T-helper 9 cell (primary cell): ENCODE measurements around the gene GNG12.

ENCODE experiments used
- DNase-seq: peaks from one replicate; pipeline ENCODE4 v3.0.0-alpha.2; 2020

The GNG12 gene

DNA sequence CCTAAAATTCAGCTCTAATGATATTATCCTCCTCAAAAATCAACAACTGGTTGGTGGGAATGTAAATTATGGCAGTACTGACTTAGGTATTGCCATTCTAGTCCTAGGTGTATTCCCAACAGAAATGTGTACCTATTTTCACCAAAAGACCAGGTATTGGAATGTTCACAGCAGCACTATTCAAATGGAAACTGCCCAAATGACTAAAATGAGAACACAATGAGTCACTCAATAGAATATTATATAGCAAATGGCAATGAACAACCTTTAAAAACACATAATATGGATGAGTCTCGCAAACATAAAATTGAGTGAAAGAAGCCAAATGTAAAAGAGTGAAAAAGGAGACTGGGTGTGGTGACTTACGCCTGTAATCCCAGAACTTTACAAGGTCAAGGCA lies 103.4 kb downstream of the GNG12 start:
- DNase-seq: no peak

DNA sequence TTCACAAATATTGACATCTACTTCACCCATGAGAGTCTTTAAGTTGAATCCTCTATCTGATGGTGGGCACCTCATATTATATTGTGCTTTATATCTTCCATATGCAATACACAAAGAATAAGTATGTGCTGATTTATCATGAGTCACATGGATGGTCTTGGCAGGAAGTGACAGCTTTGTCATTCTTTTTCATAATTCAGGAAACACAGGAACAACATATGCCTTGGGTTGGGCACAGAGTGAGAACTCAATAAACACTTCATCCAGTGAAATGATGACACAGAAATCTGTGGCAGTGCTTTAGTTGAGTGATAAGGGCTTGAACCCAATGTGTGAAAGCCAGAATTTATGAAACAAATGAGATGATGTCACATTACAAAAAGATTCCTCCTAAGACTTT lies 107.0 kb downstream of the GNG12 start:
- no peak for DNase-seq

DNA sequence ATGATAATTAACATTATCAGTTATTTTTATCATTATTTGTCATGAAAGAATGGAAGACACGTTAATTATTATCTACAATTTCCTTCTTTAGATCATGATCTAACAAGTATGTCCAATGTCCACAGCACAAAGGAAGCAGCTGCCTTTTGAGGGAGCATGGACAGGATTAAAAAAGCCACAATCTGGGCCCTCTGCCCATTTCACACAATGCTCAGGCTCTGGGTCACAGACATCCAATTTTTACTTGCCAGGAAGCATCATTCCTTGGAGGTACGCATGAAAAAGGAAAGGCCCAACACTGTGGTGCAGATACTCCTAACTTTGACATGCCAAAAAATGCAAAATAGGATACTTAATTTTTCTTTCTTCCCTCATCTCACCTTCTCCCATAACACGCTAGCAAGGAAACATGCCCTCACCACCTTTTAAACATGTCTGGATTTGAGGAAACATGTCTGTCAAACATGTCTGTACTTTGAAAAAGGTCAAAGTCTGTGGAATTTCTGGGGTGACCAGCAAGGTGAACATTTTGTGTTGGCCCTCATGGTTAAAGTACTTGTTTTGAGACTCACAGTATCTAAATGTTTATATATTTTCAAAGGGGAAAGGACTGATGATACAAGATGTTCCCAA lies 108.2 kb downstream of the GNG12 start:
- no peak for DNase-seq

DNA sequence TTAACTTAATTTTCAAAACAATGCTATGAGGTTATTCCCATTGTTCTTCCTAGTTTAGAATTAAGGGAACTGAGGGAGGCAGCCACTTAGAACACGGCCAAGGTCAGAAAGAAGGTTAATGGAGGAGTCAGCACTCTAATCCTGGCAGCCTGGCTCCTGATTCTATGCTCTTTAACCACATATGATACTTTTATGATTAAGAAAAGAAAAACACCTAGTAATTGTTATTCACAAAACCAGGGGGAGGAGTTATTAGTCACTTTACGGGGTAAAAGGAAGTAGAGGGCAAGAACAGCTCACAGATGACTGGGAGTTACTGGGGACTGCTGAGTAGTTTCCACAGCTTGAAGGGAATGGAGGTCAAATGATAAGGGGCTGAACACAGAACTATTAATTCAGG lies 109.6 kb downstream of the GNG12 start:
- no peak for DNase-seq

DNA sequence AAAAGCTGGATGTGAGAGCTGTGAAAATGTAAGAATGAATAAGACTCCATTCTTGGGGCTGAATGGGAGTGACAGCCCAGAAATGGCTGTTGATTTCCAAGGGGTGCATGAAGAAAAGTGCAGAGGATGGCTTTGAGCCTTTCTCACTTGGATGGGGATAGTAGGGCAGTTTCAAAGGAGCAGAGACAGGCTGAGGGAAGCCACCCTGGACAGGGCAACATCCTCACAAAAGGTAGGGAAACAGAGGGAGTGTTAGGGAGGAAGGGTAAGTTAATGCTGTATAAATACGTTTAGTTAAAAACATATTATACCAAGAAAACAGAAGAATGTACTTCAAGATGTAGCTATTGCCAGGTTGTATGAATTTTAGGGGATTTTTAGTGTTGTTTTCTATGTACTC lies 110.1 kb downstream of the GNG12 start:
- DNase-seq: no peak

DNA sequence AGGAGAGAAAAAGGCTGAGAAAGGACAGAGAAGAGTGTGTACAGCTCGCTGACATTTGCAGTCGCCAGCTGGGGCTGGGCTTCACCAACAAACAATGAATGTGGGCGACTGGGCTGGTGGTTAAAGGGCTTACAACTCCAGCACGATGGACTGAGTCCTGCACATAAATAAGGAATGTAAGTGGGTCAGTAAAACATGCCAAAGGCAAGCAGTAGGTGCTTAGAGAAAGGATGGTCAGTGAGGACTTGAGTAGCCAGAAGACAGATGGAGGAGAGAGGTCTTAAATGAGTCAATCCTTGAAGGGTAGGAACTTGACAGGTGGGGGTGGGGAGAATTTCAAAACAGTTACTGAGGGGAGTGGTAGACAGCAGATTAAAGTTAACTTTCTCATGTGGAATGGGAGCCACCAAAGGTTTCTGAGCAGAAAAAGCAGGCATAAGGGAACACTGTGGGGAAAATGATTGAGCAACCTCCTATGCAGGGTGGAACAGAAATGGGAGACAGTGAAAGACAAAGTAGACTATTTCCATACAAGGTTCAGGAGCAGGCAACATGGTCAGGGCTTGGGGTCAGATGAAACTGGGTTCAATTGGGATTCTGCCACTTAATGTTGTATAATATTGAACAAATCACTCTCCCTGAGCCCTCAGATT lies 110.8 kb downstream of the GNG12 start:
- DNase-seq: no peak

DNA sequence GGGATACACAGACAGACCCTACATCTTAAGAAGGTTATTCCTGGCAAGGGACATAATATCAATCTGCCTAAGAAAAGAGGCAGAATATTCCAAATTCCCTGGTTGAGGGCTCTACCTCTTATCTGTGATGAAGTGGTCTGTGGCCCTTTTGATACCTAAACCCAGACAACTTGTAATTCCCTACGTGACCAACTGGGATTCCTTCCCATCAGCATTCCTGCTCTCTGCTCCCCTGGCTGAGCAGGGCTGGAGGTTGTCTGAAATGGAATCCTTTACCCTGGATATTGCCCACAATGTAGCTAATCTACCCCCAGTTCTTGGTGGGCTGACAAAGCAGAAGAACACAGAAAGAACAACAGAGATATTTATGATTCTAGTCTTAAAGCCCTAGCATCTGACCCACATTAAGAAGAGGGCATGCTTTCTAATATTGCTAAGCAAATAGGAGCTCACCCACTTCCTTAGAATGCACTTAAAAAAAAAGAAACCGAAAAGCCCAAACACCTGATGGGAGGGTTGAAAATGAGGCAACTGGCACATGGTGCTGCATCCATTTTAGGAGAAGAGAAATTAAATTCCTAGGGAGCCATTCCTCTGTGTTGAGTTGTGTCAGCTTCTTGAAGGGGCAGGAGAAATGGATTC lies 111.5 kb downstream of the GNG12 start:
- no peak for DNase-seq

DNA sequence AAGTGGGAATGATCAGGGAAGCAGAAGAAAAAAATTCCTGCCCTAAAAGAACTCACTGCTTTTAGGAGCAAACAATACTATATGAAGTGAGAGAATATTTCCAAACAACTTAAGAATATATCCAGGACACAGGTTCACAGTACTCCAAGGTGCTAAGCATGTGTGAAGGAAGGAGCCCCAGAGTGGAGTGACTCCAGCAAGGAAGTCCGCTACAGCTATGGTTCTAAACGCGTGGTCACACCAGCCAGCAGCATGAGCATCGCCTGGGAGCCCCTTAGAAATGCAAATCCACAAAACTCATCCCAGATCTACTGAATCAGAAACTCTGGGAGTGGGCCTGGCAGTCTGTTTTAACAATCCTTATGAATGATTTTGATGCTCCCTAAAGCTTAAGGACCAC lies 112.2 kb downstream of the GNG12 start:
- DNase-seq: no peak

DNA sequence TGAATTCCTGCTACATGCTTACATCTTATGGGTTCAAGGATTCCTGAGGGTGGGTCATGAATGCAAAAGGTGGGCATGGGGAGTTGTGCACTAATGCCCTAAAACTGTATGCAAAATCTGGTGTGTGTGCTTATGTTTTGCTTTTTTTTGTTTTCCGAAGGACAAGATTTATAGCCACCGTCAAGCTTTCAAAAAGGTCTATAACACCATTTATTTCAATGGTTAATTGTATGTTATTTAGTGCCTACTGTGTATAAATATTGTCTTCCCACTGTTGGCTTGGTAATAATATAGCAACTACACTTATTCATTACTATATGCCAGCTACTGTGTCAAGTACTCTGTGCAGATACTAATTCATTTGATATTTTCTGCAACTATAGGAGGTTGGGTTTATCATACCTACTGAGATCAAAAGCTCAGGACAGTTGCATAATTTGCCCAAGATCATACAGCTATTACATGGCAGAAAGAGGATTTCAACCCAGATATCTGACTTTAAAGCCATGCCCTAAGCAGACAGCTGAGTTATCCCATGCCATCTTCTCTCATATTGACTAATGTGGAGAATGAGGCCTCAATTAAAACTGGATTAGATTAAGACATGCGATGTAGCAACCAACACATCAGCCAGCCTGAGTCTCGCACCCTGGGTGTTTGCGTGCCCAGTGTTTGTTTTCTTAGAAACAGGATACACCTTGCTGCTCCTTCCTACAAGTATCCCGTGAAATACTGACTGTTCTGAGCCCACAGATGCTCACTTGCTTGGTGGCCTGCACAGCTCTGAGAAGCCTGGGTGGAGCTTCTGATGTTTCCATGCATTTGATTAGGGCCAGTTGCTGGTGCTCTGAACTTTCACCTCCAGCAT lies 113.7 kb downstream of the GNG12 start:
- no peak for DNase-seq

DNA sequence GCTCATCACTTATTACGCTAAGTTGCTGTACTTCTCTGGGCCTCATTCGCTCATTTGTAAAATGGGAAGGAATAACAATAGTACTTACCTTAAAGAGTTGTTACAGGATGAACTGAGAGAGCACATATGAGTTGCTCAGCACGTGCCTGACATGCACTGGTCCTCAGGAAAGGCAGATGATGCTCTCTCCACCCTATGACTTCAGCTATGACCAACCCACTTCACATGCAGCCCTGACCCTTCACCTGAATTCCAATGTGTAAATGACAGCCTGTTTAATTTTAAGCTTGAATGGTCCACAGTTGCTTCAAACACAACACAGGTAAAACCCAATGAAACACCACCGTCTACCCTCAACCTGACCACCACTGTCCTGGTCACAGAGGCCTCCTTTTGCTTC lies 115.4 kb downstream of the GNG12 start:
- DNase-seq: no peak

DNA sequence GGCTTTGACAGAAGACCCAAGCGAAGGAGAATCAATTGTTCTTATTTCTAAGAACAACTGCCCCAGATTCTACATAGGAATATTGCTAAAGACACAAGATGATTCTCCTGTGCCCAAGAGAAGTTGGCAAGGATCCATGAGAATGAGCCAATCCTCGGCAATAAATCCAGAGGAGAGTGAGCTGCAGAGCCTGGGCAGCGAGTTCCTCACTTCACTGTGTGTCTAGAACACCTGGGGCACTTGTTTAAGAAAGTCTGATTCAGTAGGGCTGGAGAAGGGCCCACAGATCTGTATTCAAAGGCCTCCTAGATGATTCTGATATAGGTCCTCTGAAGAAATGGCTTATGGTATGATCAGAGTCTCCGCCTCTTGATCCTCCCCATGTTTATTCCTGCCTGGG lies 116.5 kb downstream of the GNG12 start:
- DNase-seq: no peak

DNA sequence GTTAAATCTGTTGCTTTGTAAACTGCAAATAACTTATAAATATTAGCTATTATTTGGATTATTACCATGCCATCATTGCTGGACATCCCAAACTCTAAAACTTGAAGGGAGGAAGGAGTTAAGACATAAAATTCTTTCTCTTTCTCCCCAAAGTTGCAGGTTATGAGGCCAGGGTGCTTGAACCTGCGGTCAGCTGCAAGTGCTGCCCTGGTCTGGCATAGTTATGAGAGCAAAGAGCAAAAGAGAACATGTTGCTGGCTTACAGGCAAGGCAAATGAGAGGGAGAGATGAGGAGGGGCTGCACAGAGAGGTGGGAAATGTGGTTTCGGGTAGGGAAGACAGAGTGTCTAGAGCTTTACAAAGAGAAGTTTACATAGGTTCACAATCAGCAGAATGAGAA lies 117.4 kb downstream of the GNG12 start:
- DNase-seq: no peak

DNA sequence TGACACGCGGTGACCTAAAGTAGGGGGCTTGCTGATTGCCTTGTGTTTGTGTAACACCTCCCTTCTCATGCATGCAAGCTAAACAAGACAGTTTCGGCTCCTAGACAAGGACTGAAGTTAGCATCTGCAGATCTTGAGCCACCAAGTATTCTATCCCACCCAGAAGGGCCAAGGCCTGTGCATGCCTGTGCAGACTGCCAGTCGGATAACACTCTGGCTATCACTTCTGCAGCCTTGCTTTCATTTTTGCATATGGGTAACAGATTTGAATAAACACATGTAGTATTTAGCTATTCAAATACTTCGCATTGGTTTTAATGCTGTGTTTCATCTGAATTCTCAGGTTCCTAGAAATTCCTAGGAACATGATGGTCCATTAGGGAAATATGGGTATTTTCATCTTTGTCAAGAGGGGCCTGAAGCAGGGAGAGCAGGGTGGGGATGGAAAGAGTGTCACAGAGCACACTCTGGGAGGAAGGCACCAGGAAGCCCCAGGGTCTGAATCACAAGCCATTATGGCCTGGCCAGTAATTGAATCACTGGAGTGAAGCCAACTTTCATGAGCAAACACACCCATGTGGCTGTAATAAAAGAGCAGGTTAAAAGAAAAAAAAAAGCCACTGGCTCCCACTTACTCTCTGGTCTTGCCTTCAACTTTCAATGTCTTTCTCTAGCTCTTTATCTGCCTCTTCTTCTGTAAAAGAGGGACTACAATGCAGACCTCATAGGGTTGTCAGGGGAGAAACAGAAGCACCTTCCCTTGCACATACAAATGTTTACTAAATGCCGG lies 120.0 kb downstream of the GNG12 start:
- DNase-seq: no peak

DNA sequence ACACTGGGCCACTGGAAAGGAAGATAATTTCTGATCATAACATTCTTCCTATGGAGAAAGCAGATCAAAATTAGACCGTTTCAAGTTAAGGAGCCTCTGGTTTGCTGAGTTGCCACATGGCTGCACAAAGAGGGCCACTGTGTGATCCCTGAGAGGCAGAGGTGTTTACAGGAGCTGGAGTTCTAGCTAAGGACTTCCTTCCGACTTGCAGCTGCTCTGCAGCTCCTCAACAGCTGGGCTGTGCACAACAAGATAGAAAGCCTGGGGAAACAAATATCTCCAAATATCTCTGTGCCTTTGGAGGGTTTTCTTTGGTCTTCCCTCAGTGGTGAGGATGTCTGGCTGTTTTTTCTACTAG lies 121.4 kb downstream of the GNG12 start:
- DNase-seq: no peak

DNA sequence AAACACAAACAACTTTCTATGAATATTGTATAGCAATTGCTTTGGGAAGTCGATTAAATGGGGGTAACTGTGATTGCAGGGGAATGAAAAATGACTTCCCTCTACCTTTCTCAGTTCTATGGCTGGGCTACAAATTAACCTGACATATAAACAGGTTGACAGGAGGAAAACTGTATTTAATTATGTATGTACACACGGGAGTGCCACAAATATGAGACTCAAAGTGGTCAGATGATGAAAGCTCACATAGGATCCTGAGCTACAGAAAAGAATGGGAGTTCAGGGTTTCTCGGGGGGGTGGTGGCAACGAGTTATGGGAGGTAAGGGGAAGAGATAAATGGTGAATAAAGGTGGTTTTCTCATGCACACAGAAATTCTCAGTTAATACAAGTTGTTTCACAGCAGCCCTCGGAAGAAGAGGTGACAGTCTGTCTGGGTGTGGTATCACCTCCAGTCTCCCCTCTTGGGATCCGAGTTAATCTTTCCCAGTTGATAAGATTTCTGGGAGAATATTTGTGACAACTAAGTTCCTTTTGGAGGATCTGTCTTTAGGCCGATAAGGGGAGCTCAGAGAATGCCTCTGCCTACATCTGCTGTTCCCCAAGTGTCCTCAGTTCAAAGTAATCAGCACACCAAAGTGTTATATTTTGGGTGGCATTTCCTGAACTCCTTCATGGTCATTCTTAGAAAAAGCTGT lies 122.0 kb downstream of the GNG12 start:
- no peak for DNase-seq

DNA sequence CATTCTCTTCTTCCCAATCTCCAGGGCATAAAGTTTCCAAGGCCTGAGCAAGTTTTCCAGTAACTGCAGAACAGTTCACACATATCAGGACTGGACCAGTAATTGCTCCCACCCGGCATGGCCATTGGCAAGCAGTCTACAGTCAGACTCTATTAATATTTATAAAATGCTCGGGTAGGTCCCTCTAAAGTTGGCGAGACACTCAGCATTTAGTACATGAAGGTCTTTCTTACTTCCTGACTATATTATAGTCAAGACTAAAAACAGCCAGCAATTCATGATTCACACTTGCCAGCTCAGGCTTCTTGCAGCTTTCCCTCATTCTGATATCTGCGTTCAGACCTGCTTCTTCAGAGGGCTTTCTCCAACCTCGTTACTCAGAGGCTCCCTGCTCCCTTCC lies 122.8 kb downstream of the GNG12 start:
- DNase-seq: no peak

DNA sequence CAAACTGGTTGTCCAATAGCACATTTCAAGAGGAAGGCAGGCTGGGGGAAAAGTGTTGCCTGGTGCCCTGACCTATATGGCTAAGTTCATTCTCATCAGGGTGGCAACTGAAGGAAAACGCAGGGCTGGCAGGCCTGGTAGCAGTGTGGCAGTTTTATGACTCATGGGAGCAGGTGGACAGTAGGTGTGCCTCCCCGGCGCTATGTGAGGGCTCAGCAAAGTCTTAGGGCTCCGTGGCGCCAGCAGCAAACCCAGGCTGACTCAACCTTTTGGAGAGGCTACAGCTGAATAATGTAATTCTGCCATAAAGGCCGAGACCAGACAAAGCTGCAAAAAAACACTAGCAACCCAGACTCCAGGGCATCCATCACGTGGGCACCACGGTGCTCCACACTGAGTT lies 124.7 kb downstream of the GNG12 start:
- no peak for DNase-seq

DNA sequence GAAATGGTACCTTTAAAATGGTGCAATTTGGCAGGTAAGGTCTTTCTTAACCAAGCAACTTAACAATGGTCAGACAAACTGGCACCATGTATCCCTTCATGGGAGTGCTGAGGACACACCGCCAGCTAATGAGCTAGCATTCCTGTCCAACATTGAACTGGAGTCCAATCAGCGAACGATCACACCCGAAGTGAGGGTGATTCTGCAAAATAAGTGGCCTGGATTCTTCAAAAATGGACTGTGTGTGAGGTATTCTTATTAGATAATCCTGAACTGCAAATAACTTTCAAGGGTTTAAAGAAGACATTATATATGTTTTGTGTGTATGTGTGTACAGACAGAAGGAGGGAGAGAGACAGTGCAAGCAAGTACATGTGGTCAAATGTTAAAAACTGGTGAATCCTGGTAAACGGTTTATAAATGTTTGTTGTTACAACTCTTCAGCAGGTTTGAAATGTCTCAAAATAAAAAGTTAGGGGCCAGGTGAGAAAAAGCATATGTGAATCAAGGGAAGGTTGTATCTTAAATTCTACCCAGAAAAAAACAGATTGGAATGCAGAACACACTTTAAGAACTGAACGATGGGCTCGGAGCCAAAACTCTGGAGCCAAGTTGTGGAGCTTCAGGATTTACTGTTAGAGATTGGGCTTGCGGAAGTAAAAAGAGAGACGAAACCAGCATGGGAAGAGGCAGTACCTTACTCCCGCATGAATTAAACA lies 127.4 kb downstream of the GNG12 start:
- no peak for DNase-seq

DNA sequence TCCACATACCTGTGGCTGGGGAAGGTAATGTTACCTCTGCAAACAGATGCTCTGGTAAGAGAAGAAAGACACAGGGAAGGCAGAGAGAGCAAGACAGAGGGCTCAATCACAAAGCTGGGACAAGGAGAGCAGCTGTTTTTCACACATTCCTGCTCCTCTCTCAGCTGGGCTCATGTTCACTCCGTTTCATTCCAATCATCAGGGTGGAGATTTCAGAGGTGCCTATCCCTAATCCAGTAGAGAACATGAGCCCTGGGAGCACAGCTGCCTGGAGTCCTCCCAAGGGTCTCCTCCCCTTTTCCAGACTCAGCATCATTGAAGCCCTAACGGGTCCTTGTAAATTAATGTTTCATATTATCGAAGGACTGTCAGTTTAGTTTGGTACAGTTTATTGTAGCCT lies 128.9 kb downstream of the GNG12 start:
- DNase-seq: no peak

DNA sequence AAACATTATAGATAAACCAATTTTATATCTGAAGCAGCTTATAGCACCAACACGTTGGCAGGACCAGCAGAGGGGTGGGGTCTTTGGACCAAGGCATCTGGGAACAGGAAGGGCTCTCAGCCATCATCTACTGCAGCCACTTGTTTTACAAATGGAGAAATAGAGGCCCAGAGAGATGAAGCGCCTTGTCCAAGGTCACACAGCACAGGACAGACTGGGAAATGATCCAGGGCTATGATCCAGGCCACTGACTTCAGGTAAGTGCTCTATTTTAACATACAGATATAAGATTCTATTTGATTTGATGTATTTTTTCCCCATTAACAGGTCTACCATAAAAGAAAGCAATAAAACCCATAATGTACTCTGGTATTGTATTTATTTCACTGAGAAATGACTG lies 131.4 kb downstream of the GNG12 start:
- no peak for DNase-seq

DNA sequence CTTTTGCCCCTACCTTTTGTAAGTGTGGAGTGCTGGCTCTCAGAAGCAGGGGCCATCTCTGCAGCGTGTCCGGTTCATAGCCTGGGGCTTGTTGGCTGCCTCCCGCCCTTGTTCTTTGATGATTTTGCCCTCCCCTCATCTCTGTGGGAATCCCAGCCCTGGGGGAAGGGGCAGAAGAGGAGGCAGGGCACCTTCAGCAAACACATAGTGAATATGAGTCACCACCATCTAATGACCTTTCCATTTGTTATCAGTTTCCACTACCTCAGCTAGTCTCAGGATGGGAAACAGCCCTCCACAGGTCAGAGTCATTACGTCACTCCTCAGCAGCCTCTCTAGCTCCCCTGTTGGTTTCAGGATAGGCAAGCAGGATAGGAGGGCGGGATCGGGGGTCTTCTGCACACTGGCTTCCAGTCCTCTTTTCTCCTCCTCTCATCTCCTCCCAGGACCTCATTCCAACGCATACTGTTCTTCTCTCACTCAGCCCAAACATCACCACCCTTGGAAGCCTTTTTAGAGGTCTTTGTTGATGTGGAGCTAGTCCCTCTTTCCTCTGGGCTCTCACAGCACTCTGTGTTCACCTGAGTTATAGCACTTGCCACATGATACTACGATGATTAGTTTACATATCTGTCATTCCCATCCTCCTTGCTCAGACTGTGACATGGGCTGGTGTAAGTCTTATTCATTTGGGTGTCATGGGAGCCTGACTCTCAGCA lies 132.4 kb downstream of the GNG12 start:
- DNase-seq: no peak
